Prostate gland (tissue), 2 donors: ENCODE measurements around the gene SH3TC1.

Experiments used
- POLR2A ChIP-seq: fragments of 450-650 bp; IDR thresholded peaks from one replicate; pipeline ENCODE4 v1.6.1; 2016; ENCODE audit warnings: antibody characterized with exemption, mild to moderate bottlenecking
- POLR2AphosphoS5 ChIP-seq: sonication (generic); formaldehyde crosslinking; IDR thresholded peaks from one replicate; pipeline ENCODE4 v1.6.1; 2017; ENCODE audit warnings: antibody characterized with exemption
- TF ChIP-seq, protein P1 (sequence below), 4 experiments: fragments of 200-600 bp in 2 of 4; fragments of 450-650 bp in 2 of 4; sonication (generic) in 2 of 4; IDR thresholded peaks; 1 replicate in 3 of 4; 2 replicates in 1 of 4; pipeline ENCODE4 v1.5.1; 2016 to 2019; ENCODE audit warnings: antibody characterized with exemption in 4 of 4, mild to moderate bottlenecking in 2 of 4, moderate library complexity in 2 of 4

DNA sequence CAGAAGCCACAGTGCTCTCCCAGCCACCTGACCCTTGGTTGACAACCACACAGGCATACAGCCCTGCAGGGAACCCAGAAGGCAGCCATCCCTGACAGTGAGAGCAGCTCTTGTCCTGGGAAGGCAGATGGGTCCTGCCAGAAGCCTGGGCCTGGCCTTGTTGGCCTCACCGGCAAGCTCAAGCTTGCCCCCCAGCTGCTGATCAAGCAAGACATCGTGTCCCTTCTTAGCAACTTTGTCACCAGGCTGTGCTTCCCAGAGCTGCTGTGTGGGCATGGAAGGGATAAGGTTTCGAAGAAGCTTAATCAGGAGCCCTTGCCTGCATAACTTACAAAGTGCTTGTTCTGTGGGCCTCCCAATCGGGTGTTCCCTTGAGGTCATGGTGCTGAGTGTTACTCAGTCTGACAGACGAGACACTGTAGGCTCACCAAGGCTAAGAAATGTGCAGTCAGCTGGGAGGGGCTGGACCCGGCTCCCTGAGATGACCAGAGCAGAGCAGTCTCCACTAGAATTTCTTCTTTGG lies 33.7 kb upstream of the SH3TC1 start:
- TF ChIP-seq POLR2AphosphoS5: no peak
- TF ChIP-seq, protein P1, sequence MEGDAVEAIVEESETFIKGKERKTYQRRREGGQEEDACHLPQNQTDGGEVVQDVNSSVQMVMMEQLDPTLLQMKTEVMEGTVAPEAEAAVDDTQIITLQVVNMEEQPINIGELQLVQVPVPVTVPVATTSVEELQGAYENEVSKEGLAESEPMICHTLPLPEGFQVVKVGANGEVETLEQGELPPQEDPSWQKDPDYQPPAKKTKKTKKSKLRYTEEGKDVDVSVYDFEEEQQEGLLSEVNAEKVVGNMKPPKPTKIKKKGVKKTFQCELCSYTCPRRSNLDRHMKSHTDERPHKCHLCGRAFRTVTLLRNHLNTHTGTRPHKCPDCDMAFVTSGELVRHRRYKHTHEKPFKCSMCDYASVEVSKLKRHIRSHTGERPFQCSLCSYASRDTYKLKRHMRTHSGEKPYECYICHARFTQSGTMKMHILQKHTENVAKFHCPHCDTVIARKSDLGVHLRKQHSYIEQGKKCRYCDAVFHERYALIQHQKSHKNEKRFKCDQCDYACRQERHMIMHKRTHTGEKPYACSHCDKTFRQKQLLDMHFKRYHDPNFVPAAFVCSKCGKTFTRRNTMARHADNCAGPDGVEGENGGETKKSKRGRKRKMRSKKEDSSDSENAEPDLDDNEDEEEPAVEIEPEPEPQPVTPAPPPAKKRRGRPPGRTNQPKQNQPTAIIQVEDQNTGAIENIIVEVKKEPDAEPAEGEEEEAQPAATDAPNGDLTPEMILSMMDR (IDR thresholded peaks at IDR 0.05): no peak
- TF ChIP-seq POLR2A: no peak
